Peyer's patch (tissue), 4 donors: ENCODE data around the gene CCL18.

Experiments used
- POLR2A ChIP-seq, 2 donors: fragments of 450-650 bp; IDR thresholded peaks; one replicate each; pipeline ENCODE4 v1.5.1; 2017; ENCODE audit warnings: antibody characterized with exemption in 2 of 2, mild to moderate bottlenecking in 2 of 2, moderate library complexity in 2 of 2
- TF ChIP-seq, protein P1 (sequence below), 6 experiments: fragments of 450-650 bp in 4 of 6; fragments of 200-600 bp in 2 of 6; sonication (generic) in 1 of 6; IDR thresholded peaks; one replicate each; pipeline ENCODE4 v1.5.1; 2017 to 2019; ENCODE audit warnings: antibody characterized with exemption in 6 of 6, mild to moderate bottlenecking in 3 of 6, moderate library complexity in 1 of 6

DNA sequence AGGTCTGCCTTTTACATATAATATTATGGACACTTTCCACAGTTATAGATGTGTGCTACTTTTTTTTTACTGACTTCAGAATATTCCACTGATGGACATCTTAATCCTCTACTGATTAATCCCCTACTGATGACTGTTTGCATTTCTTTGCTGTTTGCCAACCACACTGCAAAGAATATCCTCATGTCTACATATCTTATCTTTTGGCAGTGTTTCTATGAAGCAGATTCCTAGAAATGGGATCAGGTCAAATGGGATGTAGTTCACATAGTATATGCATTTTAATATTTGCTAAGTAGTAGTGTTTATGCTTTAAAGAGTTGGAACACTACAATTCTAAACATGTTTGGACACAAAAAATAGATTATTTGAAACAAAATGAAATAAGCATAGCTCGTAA, 22.7 kb downstream of the CCL18 start:
- TF ChIP-seq, protein P1, sequence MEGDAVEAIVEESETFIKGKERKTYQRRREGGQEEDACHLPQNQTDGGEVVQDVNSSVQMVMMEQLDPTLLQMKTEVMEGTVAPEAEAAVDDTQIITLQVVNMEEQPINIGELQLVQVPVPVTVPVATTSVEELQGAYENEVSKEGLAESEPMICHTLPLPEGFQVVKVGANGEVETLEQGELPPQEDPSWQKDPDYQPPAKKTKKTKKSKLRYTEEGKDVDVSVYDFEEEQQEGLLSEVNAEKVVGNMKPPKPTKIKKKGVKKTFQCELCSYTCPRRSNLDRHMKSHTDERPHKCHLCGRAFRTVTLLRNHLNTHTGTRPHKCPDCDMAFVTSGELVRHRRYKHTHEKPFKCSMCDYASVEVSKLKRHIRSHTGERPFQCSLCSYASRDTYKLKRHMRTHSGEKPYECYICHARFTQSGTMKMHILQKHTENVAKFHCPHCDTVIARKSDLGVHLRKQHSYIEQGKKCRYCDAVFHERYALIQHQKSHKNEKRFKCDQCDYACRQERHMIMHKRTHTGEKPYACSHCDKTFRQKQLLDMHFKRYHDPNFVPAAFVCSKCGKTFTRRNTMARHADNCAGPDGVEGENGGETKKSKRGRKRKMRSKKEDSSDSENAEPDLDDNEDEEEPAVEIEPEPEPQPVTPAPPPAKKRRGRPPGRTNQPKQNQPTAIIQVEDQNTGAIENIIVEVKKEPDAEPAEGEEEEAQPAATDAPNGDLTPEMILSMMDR (IDR thresholded peaks at IDR 0.05), result no peak
- TF ChIP-seq POLR2A (IDR thresholded peaks at IDR 0.05), result no peak
